Spleen (tissue), 11 donors: ENCODE data around the gene IL1B. TPM values are rescaled to one million over a fixed set of nuclear protein-coding genes. Genes with fewer than 3 reads are reported as not detected.

Source experiments
- DNase-seq: peaks from one replicate; pipeline ENCODE4 v3.0.0-alpha.2; 2020
- H3K27ac ChIP-seq, 8 donors: fragments of 200-600 bp; sonication (generic) in 7 of 8; 1 replicate in 4 of 8; 2 replicates in 4 of 8; pipeline versions ENCODE4 v1.5.0 to v1.8.0; 2016 to 2021; ENCODE audit warnings: inconsistent platforms in 4 of 8, mild to moderate bottlenecking in 4 of 8, moderate library complexity in 1 of 8
- H3K27me3 ChIP-seq, 7 donors: fragments of 200-600 bp; sonication (generic) in 6 of 7; replicated peaks in 1 of 7; 1 replicate in 4 of 7; 2 replicates in 3 of 7; pipeline versions ENCODE4 v1.5.0 to v1.8.0; 2016 to 2021; ENCODE audit warnings: inconsistent platforms in 3 of 7, mild to moderate bottlenecking in 1 of 7
- H3K36me3 ChIP-seq, 6 donors: fragments of 200-600 bp; sonication (generic) in 5 of 6; 1 replicate in 4 of 6; 2 replicates in 2 of 6; pipeline versions ENCODE4 v1.5.0 to v1.8.0; 2016 to 2021; ENCODE audit warnings: inconsistent platforms in 2 of 6
- H3K4me1 ChIP-seq, 6 donors: fragments of 200-600 bp; sonication (generic) in 5 of 6; 1 replicate in 3 of 6; 2 replicates in 3 of 6; pipeline versions ENCODE4 v1.5.0 to v1.8.0; 2016 to 2021; ENCODE audit warnings: inconsistent platforms in 3 of 6
- H3K4me3 ChIP-seq, 8 donors: fragments of 200-600 bp; sonication (generic) in 7 of 8; 1 replicate in 4 of 8; 2 replicates in 4 of 8; pipeline versions ENCODE4 v1.5.0 to v1.8.0; 2016 to 2021; ENCODE audit warnings: inconsistent platforms in 4 of 8, mild to moderate bottlenecking in 4 of 8, moderate library complexity in 2 of 8
- H3K9me3 ChIP-seq, 8 donors: fragments of 200-600 bp; sonication (generic) in 7 of 8; 1 replicate in 4 of 8; 2 replicates in 4 of 8; pipeline versions ENCODE4 v1.5.0 to v1.8.0; 2016 to 2021; ENCODE audit warnings: inconsistent platforms in 4 of 8
- POLR2A ChIP-seq, 3 donors: fragments of 450-650 bp; IDR thresholded peaks; one replicate each; pipeline ENCODE4 v1.5.1; 2017; ENCODE audit warnings: antibody characterized with exemption in 3 of 3, mild to moderate bottlenecking in 1 of 3
- POLR2AphosphoS5 ChIP-seq, 3 donors: sonication (generic); formaldehyde crosslinking; IDR thresholded peaks; one replicate each; pipeline ENCODE4 v1.5.1; 2017; ENCODE audit warnings: antibody characterized with exemption in 3 of 3
- WGBS, 5 donors: extraction: QIAGEN DNeasy Blood & Tissue Kit in 3 of 5; methylation state at CpG; one replicate each; pipeline versions ENCODE4 v1.1.5 to v1.1.7; 2013 to 2018; 5-methylcytosine and 5-hydroxymethylcytosine counted together
- intact Hi-C: fragments of 100-400 bp; cut with DNase I; formaldehyde crosslinking; loops from one replicate; pipeline ENCODE4 v1.15.0; 2023; ENCODE audit warnings: low total_unique reads
- polyA plus RNA-seq, 3 donors: library from polyadenylated mRNA; stranded (reverse); fragments of 200-250 nt; gene quantifications; one replicate each; pipeline ENCODE4 v1.2.1, GENCODE V29; 2013
- total RNA-seq, 7 donors: library from RNA; depleted of rRNA in 3 of 7; stranded (reverse); fragments of >200 nt in 3 of 7; fragmentation: NEBNext Ultra II Directional in 4 of 7; extraction: Animal tissue kit (Norgen Biotek cat#: 25700) in 4 of 7; gene quantifications; one replicate each; pipeline versions ENCODE4 v1.1.0 to v1.2.1, GENCODE V29; 2016 to 2021
- TF ChIP-seq, protein P1 (sequence below), 11 experiments: fragments of 200-600 bp in 7 of 11; fragments of 450-650 bp in 4 of 11; sonication (generic) in 4 of 11; IDR thresholded peaks in 8 of 11; conservative IDR thresholded peaks in 3 of 11; 1 replicate in 7 of 11; 2 replicates in 4 of 11; pipeline versions ENCODE4 v1.4.0 to v1.8.0; 2016 to 2021; ENCODE audit warnings: antibody characterized with exemption in 11 of 11, inconsistent platforms in 4 of 11, mild to moderate bottlenecking in 1 of 11
- donor health status: healthy with polysubstance abuse.
- donor health status: DM: no; HTN: no; CAD: no; lungs with moderate emphysema.
- donor health status: DM: no; HTN: no; CAD: no.
- donor health status: Bipolar disorder and iron deficiency.
- donor health status: healthy.
- donor health status: DM: no; HTN: no; CAD: no.
- donor health status: DM: yes; HTN: yes; CAD: no.

Gene IL1B
- total and polyA plus RNA-seq, 10 donors: 3.4 to 81.9 (median 11.5) TPM

- WGBS, 5 donors: 56 to 81% (median 70%) methylated on average over 3 of the region's 3 CpGs
- Histone ChIP-seq H3K4me3 (no peak overlapping the region), H3K27me3 (no peaks in the 10 kb centered on the region), H3K36me3 (peaks cover 0 to 36% (median 0%) of the 10 kb centered on the region in 6 donors), H3K27ac (no peak overlapping the region), H3K4me1 (peaks cover 6 to 22% (median 11%) of the 10 kb centered on the region in 6 donors), H3K9me3 (no peaks in the 10 kb centered on the region)
- DNase-seq: no peak
- intact Hi-C loops: no loop called here
- TF ChIP-seq POLR2AphosphoS5 (IDR thresholded peaks at IDR 0.05) (no peak), POLR2A (IDR thresholded peaks at IDR 0.05) (no peak)
- TF ChIP-seq, protein P1, sequence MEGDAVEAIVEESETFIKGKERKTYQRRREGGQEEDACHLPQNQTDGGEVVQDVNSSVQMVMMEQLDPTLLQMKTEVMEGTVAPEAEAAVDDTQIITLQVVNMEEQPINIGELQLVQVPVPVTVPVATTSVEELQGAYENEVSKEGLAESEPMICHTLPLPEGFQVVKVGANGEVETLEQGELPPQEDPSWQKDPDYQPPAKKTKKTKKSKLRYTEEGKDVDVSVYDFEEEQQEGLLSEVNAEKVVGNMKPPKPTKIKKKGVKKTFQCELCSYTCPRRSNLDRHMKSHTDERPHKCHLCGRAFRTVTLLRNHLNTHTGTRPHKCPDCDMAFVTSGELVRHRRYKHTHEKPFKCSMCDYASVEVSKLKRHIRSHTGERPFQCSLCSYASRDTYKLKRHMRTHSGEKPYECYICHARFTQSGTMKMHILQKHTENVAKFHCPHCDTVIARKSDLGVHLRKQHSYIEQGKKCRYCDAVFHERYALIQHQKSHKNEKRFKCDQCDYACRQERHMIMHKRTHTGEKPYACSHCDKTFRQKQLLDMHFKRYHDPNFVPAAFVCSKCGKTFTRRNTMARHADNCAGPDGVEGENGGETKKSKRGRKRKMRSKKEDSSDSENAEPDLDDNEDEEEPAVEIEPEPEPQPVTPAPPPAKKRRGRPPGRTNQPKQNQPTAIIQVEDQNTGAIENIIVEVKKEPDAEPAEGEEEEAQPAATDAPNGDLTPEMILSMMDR (IDR thresholded peaks at IDR 0.05 in 8 of 11, conservative IDR thresholded peaks at IDR 0.05 in 3 of 11): no peak
These were observed 8.3 kb downstream of the IL1B start for GRCh38 chr2:112828251-112828691.

DNA sequence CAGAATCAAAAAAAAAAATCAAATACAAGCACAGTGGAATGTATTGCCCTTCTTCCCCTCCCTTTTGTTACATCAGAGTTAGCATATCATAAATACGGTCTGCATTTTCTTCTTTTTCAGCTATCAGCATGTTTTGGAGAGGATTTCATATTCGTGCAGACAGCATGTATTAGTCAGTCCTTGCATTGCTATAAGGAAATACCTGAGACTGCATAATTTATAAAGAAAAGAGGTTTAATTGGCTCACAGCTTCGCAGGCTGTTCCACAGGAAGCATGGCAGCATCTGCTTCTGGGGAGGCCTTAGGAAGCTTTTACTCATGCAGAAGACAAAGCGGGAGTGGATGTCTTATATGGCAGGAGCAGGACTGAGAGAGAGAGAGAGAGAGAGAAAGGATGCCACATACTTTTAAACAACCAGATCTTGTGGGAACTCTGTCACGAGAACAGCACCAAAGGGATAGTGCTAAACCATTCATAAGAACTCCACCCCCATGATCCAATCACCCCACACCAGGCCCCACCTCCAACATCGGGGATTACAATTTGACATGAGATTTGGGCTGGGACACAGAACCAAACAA is 8.9 kb downstream of the IL1B start:
- Histone ChIP-seq H3K27me3 (no peaks in the 10 kb centered on the region), H3K4me3 (no peak overlapping the region), H3K4me1 (peaks cover 6 to 18% (median 11%) of the 10 kb centered on the region in 6 donors), H3K36me3 (peaks cover 0 to 31% (median 0%) of the 10 kb centered on the region in 6 donors), H3K27ac (no peak overlapping the region), H3K9me3 (no peaks in the 10 kb centered on the region)
- 87 to 95% (median 89%) methylated on average over 6 of the region's 6 CpGs for WGBS, 5 donors
- TF ChIP-seq POLR2A (IDR thresholded peaks at IDR 0.05): no peak
- TF ChIP-seq, protein P1 (IDR thresholded peaks at IDR 0.05 in 8 of 11, conservative IDR thresholded peaks at IDR 0.05 in 3 of 11): no peak
- TF ChIP-seq POLR2AphosphoS5 (IDR thresholded peaks at IDR 0.05): no peak
- no peak for DNase-seq
- intact Hi-C loops: no loop called here

DNA sequence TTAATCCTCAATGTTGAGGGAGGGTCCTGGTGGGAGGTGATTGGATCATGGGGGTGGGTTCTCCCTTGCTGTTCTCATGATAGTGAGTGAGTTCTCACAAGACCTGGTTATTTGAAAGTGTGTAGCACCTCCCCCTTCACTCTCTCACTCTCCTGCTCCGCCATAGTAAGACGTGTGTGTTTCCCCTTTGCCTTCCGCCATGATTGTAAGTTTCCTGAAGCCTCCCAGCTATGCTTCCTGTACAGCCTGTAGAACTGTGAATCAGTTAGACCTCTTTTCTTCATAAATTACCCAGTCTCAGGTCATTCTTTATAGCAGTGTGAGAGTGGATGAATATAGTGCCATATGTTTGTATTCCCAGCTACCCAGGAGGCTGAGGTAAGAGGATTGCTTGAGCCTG is 9.6 kb downstream of the IL1B start:
- Histone ChIP-seq H3K9me3 (no peaks in the 10 kb centered on the region), H3K27ac (no peak overlapping the region), H3K27me3 (no peaks in the 10 kb centered on the region), H3K4me1 (peaks cover 4 to 11% (median 6%) of the 10 kb centered on the region in 6 donors), H3K4me3 (no peak overlapping the region), H3K36me3 (peaks cover 0 to 24% (median 0%) of the 10 kb centered on the region in 6 donors)
- TF ChIP-seq POLR2AphosphoS5 (IDR thresholded peaks at IDR 0.05) (no peak), POLR2A (IDR thresholded peaks at IDR 0.05) (no peak)
- TF ChIP-seq, protein P1 (IDR thresholded peaks at IDR 0.05 in 8 of 11, conservative IDR thresholded peaks at IDR 0.05 in 3 of 11): no peak
- DNase-seq: no peak
- 66 to 86% (median 74%) methylated on average over 3 of the region's 3 CpGs for WGBS, 5 donors
- intact Hi-C loops: no loop called here

DNA sequence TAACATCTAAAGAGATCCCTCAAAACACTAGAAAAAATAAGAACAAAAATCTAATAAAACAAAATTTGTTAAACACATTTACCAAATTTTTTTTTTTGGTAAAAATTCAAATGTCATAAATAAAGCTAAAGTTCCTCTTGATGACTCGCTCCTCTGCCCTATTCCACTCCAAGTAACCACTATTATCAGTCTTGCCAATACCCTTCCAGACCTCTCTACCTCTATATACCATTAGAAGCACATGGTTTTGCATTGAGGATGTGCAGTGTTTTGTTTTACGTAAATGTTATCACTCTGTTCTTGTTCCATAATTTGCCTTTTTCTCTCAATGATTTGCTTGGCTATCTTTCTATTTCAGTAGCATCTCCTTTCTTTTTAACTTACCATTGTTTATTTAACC is 10.9 kb downstream of the IL1B start:
- no peaks in the 10 kb centered on the region for H3K9me3 ChIP-seq
- H3K27ac ChIP-seq: no peak overlapping the region
- intact Hi-C loops: no loop called here
- H3K36me3 ChIP-seq: peaks cover 0 to 11% (median 0%) of the 10 kb centered on the region in 6 donors
- TF ChIP-seq POLR2A (IDR thresholded peaks at IDR 0.05) (no peak), POLR2AphosphoS5 (IDR thresholded peaks at IDR 0.05) (no peak)
- TF ChIP-seq, protein P1 (IDR thresholded peaks at IDR 0.05 in 8 of 11, conservative IDR thresholded peaks at IDR 0.05 in 3 of 11): no peak
- no peaks in the 10 kb centered on the region for H3K4me1 ChIP-seq
- no peaks in the 10 kb centered on the region for H3K27me3 ChIP-seq
- no peak for DNase-seq
- no peak overlapping the region for H3K4me3 ChIP-seq
- WGBS, 5 donors: 87 to 97% (median 92%) methylated on average over 2 of the region's 2 CpGs
